Bone marrow (tissue), 2 donors: ENCODE data around the gene PDE7B.
A peak's percentile ranks its signal among the peaks of the same experiment; 100 is the strongest.
"Not testable (repeated sequence)": the region's sequence is repeated elsewhere in the genome, so short reads cannot be mapped to it uniquely, and the experiment has no call there.

Experiments
- DNase-seq, 2 donors: peaks; one replicate each; lab custom pipeline; 2025; lab: John Stamatoyannopoulos, UW

PDE7B gene

GRCh38 chr6:135842618-135843392 lies 8.7 kb upstream of the PDE7B start:
- no peak for DNase-seq

DNA sequence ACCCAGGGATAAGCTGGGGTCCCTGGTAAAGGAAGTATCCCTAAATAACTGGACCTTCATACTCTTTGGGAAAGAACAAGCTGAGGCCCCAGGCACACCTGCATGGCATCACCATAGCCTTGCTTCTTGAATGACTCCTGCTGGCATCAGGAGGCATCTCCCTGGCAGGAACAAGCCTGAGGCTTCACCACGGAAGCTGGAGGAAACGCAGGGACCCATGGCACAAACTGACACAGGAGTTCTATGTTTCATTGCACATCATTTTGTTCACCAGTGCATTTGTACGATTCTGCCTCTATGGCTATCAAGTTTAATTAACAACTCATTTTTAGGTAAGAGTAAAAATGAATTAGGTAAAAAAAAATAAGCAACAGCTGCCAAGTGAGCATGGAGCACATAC lies 619 bp upstream of the PDE7B start:
- DNase-seq = no peak

DNA sequence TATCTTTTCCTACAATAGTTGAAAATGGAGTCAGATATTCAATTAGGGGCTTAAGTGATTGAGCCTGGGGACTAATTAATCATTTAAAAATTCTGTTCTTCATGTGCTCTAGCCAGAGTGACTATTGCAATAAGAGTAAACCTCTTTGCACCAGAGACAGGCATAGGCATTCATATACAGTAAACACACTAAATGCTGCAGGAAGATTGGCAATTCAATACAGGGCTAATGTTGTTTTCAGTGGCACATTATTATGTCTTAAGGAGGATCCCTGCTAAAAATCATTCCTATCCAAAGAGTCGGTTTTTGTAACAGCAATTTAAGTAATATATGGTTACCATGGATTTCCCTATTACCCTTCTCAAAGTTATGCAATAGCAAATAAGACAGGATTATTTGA lies 1.2 kb downstream of the PDE7B start:
- no peak for DNase-seq

GRCh38 chr6:135853227-135853626 lies 1.7 kb downstream of the PDE7B start:
- no peak for DNase-seq

DNA sequence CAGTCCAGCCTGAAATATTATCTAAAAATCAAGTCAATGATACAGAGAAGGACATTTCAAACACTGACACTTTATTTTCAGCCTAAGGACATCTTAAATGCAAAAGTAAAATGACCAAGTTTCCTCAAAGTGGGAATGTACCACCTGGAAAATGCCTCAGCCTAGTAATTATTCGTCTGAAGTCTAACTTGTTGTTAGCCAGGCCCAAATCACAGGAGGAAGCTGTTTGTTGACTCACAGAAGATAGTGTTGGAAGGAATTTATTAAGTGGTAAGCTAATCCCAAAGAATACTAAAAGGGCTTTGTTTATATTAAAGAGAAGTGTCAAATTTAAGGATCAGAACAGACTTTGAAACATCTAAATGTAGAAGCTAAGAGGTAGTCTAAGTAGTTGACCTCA lies 2.5 kb downstream of the PDE7B start:
- DNase-seq = no peak

- DNase-seq = no peak
Measured at GRCh38 chr6:135854799-135855198, 3.3 kb downstream of the PDE7B start.

- no peak for DNase-seq
Measured at GRCh38 chr6:135858931-135859330, 7.4 kb downstream of the PDE7B start.

GRCh38 chr6:135860361-135860760 lies 8.9 kb downstream of the PDE7B start:
- DNase-seq = no peak

DNA sequence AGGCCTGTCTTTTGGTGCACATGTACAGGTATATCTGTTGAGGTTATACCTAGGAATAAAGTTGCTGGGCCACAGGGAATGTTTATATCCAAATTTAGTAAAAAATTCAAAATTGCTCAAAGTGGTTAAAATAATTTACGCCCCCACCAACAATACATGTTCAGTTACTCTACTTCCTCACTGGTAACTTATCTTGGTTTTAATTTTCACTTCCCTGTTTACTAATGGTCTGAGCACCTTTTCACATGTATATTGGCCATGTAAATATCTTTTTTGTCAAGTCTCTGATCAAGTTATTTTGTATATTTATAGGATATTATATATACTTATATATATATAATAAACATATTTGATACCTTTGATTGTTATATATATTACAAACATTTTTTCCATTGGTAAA lies 9.7 kb downstream of the PDE7B start:
- no peak for DNase-seq

- not testable (repeated sequence) for DNase-seq
Measured at GRCh38 chr6:135864929-135865328, 13.4 kb downstream of the PDE7B start.

DNA sequence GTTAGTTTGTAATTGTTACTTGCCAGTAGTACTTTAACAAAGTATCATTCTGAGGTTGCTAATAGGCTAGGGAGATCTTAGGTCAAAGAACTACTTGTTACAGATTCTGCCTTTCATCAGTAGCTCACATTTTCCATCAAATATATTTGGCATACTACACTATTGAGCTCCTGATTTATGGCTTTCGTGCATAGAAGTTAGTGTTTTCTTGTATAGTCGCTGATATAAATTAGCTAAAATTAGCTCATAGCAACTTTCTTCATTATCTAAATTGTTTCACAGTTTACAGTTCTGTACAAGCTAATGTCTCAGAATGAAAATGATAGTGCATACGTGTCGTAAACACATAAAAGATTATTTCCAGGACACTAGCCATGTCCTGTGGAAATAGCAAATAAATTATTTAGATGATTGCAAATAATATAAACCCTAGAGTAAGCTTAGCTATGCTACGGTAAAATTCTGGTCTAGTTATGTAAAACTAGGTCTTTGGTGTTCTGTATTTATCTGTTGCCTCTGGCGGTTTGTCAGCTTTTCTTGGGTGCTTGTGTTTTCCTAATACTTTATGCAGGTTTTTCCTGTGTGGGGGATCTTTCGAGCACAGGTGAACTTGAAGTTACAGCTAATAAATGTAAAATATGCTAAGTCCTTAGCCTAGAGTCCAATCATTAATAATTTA lies 15.1 kb downstream of the PDE7B start:
- no peak for DNase-seq

DNA sequence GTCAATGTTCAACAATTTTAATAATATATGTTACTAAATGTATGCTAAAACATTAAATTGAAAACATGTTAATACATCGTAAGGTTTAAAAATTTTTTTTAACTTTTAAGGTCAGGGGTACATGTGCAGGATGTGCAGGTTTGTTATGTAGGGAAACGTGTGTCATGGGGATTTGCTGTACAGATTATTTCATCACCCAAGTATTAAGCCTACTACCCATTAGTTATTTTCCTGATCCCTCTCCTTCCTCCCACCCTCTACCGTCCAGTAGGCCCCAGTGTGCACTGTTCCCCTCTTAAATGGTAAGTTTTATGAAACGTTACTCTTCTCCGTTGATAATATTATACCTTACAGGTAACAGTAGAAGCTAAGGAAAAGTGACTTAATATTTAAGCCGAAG lies 15.8 kb downstream of the PDE7B start:
- no peak for DNase-seq

DNA sequence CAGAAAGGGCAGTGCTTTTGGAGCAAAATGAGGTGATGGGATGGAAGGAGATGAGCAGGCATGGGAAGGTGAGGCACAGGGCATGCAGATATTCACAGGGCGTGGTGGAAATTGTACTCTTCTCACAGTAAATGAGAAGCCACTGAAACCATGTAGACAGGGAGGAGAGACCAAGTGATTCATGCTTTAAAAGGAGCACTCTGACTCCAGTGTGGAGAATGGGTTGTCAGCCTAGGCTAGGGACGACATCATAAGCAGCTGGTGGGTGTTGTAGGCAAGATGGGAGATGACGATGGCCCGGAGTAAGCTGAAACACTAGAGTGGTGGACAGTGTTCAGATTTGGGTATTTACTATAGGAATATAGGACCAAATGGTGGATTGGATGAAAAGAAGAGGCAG lies 18.4 kb downstream of the PDE7B start:
- no peak for DNase-seq

GRCh38 chr6:135870722-135871121 lies 19.2 kb downstream of the PDE7B start:
- no peak for DNase-seq

DNA sequence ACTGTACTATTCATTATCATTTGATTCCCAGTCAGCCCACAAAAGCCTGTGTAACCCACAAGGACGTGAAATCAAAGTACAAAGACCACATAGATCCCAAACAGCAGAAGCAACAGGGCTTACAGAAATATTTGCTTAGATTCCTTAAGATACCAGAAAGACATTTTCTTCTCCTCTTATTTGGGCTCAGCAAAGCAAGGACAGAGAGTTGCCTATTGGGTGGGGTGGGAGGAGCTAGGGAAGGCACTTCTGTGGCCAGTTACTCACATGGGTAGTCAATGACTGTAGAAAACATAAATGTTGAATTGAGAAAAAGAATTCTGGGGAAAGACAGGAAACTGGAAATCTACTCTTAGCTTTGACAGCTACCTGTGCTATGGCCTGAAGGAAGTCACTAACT lies 19.8 kb downstream of the PDE7B start:
- no peak for DNase-seq

DNA sequence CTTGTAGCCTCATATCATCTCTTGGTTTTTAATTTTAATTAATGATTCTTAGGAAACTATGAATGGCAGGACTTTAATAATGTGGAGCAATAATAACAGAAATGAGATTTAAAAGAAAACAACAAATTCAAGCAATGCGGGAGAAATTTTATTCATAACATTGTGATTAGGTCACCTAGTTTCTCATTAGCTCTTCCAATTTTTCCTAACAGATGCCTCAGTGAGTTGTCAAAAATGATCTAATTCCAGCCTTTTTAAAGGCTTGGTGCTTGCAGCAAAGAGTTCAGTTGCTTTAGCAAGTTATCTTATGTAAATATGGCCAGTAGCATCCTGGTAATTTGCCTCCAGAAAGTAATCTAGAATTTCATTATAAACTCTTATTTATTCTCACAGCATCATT lies 20.4 kb downstream of the PDE7B start:
- DNase-seq = no peak

GRCh38 chr6:135875446-135875845 lies 23.9 kb downstream of the PDE7B start:
- no peak for DNase-seq

- DNase-seq = no peak
Measured at GRCh38 chr6:135876058-135876457, 24.6 kb downstream of the PDE7B start.

GRCh38 chr6:135877666-135878065 lies 26.2 kb downstream of the PDE7B start:
- DNase-seq = no peak

DNA sequence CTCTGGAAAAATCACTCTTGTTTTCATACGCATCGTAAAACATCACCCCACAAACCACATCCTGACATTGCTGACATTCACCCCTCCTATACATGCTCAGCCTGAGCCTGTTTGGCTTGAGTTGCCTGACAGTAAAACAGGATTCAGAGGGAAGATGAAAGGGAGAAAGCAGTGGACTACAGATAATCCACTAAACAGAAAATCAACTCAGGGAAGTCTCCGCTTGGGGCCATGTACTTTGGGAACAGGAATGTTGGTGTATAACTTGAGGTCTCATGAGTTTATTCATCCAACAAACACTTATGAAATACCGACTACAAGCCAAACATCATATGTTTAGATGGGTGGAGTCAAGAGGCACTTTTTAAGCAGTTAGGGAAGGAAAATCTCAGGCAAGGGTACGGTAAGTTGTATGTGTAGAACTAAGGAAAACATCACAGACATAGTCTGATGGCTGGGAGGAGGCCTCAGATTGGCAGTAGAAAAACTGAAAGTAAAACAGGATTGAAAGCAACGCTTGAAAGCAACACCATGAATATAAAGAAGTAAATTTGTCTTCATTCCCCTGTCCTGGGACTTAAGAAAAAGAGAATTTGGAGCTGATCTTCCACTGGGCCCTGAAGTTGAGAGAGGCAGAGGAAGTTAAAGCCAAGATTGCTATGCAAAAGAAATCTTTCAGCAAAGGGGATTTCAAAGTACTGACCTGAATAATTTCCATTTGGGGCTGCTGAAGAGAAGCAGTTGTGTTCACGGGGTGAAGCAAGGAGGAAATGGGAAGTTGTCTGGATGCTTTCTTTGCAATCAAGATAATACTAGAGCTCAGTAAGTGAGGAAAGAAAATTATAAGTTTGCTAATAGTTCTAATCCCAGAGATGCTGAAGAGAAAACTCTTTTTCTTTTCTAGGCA lies 28.8 kb downstream of the PDE7B start:
- DNase-seq = peak in 1 of 2 donors; percentile 44

DNA sequence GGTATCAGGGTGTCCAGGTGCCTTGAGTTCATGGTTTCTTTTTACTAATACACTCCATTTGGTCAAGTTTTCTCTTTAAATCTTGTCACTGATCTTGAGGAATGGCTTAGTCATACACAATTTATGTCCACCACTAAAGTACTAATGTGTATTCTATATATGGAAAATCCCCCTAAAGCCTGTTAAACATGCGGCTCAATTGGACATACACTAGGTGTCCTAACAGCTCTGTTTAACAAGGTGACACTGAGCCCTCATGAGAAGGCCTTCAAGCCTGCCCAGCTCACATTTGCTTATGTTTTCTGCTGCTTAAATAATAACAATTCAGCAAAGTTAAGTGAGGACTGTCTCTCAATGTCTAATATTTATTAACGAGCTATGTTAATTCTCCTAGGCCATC lies 31.5 kb downstream of the PDE7B start:
- DNase-seq = no peak

- DNase-seq = no peak
Measured at GRCh38 chr6:135883536-135883935, 32.0 kb downstream of the PDE7B start.

DNA sequence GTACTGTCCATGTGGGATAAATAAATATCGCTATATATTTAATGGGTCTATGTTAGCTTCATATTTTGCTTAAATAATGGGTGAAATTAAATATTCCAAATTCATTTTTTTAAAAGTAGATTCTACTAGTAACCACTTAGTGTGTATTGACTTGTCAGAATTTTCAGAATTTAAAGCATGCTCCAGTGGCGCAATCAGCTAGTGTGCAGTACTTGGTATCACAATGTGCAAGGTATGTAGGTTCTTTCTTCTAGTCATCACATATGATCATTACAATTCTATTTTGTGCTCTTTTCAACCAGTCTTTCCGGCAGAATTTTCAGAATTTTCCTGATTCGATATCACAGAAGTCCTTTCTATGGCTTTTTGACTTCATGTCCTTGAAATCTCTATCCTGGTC lies 32.6 kb downstream of the PDE7B start:
- no peak for DNase-seq
